ENCODE results near the gene TGM6. TPM values are rescaled to one million over a fixed set of nuclear protein-coding genes. Genes with fewer than 3 reads are reported as not detected.

TGM6 gene
- not detected in 2 replicates for total RNA-seq

GRCh38 chr20:2380601-2381000 is at the start of gene TGM6:
Gene TGM6, plus strand, starts transcription at chr20:2380901. Its CDS starts 68 bp downstream, at chr20:2380969.

GRCh38 chr20:2470423-2471193 is 89.9 kb downstream of the TGM6 start, which contains the start of gene SNRPB:
Gene SNRPB, minus strand, starts transcription at chr20:2470789. Its CDS starts 99 bp downstream, at chr20:2470690.

Other genes starting within 250 kb of the TGM6 start
- not detected in 2 replicates for gene TGM3, start 84.9 kb upstream of the TGM6 start, total RNA-seq
- 150 and 161 TPM in 2 replicates for gene SNRPB, start 89.9 kb downstream of the TGM6 start, total RNA-seq
- gene ZNF343, start 128.0 kb downstream of the TGM6 start, total RNA-seq = 4.8 and 16.0 TPM in 2 replicates
- not detected in 2 replicates for gene TMC2, start 155.7 kb downstream of the TGM6 start, total RNA-seq